Lung (tissue), 12 donors: ENCODE data around the gene OBP2B. TPM values are rescaled to one million over a fixed set of nuclear protein-coding genes. Genes with fewer than 3 reads are reported as not detected.

Experiments used
- ATAC-seq: fragments of 200-7000 bp; cut with Tn5 transposase; one replicate; pipeline ENCODE4 v1.9.1; 2020; ENCODE audit warnings: moderate number of reproducible peaks; ENCODE audit not compliant: insufficient read depth, low FRiP score
- DNase-seq, 3 donors: peaks; one replicate each; pipeline ENCODE4 v3.0.0-alpha.2; 2013 to 2017
- H3K27ac ChIP-seq, 2 donors: one replicate each; pipeline ENCODE4 v1.5.1; 2013; ENCODE audit warnings: mild to moderate bottlenecking in 2 of 2, moderate library complexity in 2 of 2, control low read depth in 1 of 2, inconsistent platforms in 1 of 2, low read depth in 1 of 2, low read length in 1 of 2
- H3K27me3 ChIP-seq, 3 donors: one replicate each; pipeline ENCODE4 v1.5.1; 2013; ENCODE audit warnings: low read length in 2 of 3; ENCODE audit not compliant: control insufficient read depth in 3 of 3, insufficient read depth in 3 of 3
- H3K36me3 ChIP-seq, 4 donors: one replicate each; pipeline ENCODE4 v1.5.1; 2013; ENCODE audit warnings: low read length in 4 of 4, mild to moderate bottlenecking in 1 of 4, moderate library complexity in 1 of 4; ENCODE audit not compliant: control insufficient read depth in 4 of 4, insufficient read depth in 4 of 4
- H3K4me1 ChIP-seq, 5 donors: one replicate each; pipeline ENCODE4 v1.5.1; 2013; ENCODE audit warnings: low read length in 5 of 5, mild to moderate bottlenecking in 2 of 5, moderate library complexity in 1 of 5; ENCODE audit not compliant: control insufficient read depth in 5 of 5, insufficient read depth in 5 of 5
- H3K4me3 ChIP-seq: one replicate; pipeline ENCODE4 v1.5.1; 2013; ENCODE audit warnings: mild to moderate bottlenecking, control low read depth, moderate library complexity
- H3K9ac ChIP-seq, 2 donors: one replicate each; pipeline ENCODE4 v1.5.1; 2013; ENCODE audit warnings: low read length in 2 of 2, control low read depth in 1 of 2; ENCODE audit not compliant: insufficient read depth in 1 of 2
- H3K9me3 ChIP-seq, 4 donors: one replicate each; pipeline ENCODE4 v1.5.1; 2013; ENCODE audit warnings: low read length in 3 of 4, mild to moderate bottlenecking in 1 of 4, moderate library complexity in 1 of 4; ENCODE audit not compliant: control insufficient read depth in 4 of 4, insufficient read depth in 3 of 4
- WGBS, 2 donors: extraction: QIAGEN DNeasy Blood & Tissue Kit; methylation state at CpG; one replicate each; pipeline ENCODE4 v1.1.7; 2013; 5-methylcytosine and 5-hydroxymethylcytosine counted together
- polyA plus RNA-seq, 2 donors: library from polyadenylated mRNA; stranded (reverse); fragments of 200-250 nt; gene quantifications; one replicate each; pipeline ENCODE4 v1.2.1, GENCODE V29; 2013
- total RNA-seq, 2 donors: library from RNA; depleted of rRNA in 1 of 2; stranded (reverse); fragments of >200 nt in 1 of 2; gene quantifications; one replicate each; pipeline ENCODE4 v1.2.1, GENCODE V29; 2014 to 2021
- TF ChIP-seq, protein P1 (sequence below): IDR thresholded peaks from 2 replicates; pipeline ENCODE4 v1.5.1; 2012; ENCODE audit warnings: mild to moderate bottlenecking; ENCODE audit errors: control extremely low read depth, extremely low read depth
- donor health status: control.
- donor health status: control.
- donor health status: Bipolar disorder and iron deficiency.
- donor health status: healthy.
- donor health status: DM: yes; HTN: yes; CAD: no.

The OBP2B gene
- total and polyA plus RNA-seq, 4 donors, result not detected

- H3K27me3 ChIP-seq, result peaks cover 0 to 2% (median 0%) of the 10 kb centered on the region in 3 donors
- H3K4me1 ChIP-seq, result peaks cover 0 to 14% (median 0%) of the 10 kb centered on the region in 5 donors
- H3K36me3 ChIP-seq, result no peaks in the 10 kb centered on the region
- 94 to 96% methylated on average over 2 of the region's 2 CpGs for WGBS, 2 donors
- no peak overlapping the region for H3K27ac ChIP-seq
- ATAC-seq (no peak), DNase-seq (no peak)
- no peak overlapping the region for H3K9ac ChIP-seq
- no peak overlapping the region for H3K4me3 ChIP-seq
- TF ChIP-seq, protein P1, sequence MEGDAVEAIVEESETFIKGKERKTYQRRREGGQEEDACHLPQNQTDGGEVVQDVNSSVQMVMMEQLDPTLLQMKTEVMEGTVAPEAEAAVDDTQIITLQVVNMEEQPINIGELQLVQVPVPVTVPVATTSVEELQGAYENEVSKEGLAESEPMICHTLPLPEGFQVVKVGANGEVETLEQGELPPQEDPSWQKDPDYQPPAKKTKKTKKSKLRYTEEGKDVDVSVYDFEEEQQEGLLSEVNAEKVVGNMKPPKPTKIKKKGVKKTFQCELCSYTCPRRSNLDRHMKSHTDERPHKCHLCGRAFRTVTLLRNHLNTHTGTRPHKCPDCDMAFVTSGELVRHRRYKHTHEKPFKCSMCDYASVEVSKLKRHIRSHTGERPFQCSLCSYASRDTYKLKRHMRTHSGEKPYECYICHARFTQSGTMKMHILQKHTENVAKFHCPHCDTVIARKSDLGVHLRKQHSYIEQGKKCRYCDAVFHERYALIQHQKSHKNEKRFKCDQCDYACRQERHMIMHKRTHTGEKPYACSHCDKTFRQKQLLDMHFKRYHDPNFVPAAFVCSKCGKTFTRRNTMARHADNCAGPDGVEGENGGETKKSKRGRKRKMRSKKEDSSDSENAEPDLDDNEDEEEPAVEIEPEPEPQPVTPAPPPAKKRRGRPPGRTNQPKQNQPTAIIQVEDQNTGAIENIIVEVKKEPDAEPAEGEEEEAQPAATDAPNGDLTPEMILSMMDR, result no peak
- H3K9me3 ChIP-seq, result no peaks in the 10 kb centered on the region
Observed at GRCh38 chr9:133165452-133165730, 43.7 kb downstream of the OBP2B start.

GRCh38 chr9:133164191-133164590 is 44.9 kb downstream of the OBP2B start:
- TF ChIP-seq, protein P1, result no peak
- WGBS, 2 donors, result 69 to 70% methylated on average over 13 of the region's 13 CpGs
- Histone ChIP-seq H3K9ac (no peak overlapping the region), H3K4me3 (no peak overlapping the region), H3K4me1 (peaks cover 0 to 14% (median 0%) of the 10 kb centered on the region in 5 donors), H3K27ac (no peak overlapping the region), H3K9me3 (no peaks in the 10 kb centered on the region), H3K36me3 (no peaks in the 10 kb centered on the region), H3K27me3 (peaks cover 0 to 2% (median 0%) of the 10 kb centered on the region in 3 donors)
- no peak for ATAC-seq
- DNase-seq, result no peak

DNA sequence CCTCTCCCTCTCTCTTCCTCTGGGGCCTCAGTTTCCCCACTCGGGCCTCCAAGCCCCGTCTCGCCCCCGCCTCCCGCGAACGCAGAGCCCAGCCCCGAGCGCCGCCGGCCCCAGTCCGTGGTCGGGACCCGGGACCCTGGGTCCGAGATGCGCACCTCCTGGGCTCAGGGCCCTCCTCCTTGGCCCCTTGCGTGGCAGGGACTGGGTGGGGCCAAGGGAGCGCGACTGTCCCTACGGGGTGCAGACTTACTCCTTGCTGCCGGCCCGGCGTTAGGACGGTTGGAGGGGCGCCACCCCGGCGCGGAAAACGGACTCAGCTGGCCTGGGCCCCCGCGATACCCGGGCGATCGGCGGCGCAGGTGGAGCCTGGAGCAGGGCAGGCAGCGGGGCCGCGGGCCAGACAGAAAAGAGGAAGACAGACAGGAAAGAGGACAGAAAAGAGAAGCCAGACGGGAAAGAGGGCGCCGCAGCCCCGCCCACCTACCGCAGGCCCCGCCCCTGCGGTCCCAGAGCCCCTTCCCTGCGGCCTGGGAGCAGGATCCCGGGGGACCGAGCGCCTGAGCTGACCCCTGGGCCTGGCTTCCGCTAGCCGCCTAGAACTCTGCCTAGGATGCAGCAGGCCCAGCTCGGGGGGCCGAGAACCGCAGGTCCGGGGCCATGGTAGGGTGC is 45.4 kb downstream of the OBP2B start, which contains the start of gene GBGT1:
Gene GBGT1 (minus strand): TSS at position 411 of the 669 bp plus-strand sequence. CDS start 1,502 bp downstream, outside the sequence.
- Histone ChIP-seq H3K36me3 (no peaks in the 10 kb centered on the region), H3K9ac (no peak within 1 kb of the TSS), H3K9me3 (no peaks in the 10 kb centered on the region), H3K27ac (peak within 1 kb of the TSS in 1 of 2 donors; percentile 48), H3K4me3 (peak within 1 kb of the TSS; percentile 64), H3K4me1 (peaks cover 0 to 14% (median 0%) of the 10 kb centered on the region in 5 donors), H3K27me3 (peaks cover 0 to 2% (median 0%) of the 10 kb centered on the region in 3 donors)
- ATAC-seq, result peak; percentile 55
- TF ChIP-seq, protein P1, result no peak
- WGBS, 2 donors, result 1 to 3% methylated on average over 50 to 56 of the region's 56 CpGs
- DNase-seq, result peak; percentile 38 to 55 (median 47)
